Measurements from ENCODE around the gene GPRC5B.

DNA sequence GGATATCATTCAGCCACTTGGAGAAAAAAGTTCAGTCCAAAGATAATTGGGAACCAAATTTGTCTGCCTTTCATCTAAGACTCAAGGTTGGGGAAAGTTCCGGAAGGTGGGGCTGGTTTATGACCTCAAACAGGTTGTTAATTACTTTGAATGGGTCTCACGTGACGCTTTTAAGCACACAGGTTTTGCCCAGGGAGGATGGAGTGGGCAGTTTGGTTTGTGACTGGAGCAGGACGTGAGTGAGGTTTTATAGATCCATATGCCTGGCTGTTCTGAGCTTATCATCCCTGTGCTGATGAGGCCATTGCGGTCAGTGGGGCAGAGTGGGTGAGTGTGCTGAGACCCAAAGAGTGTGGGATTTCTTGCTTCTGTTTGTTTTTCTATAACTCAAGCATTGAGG is 38.7 kb upstream of the GPRC5B start:
- no peak for TF ChIP-seq POLR2A (IDR thresholded peaks at IDR 0.05; ENCODE audit: low read length)
- no peak for TF ChIP-seq GATA1 (IDR thresholded peaks at IDR 0.05; ENCODE audit: low read depth, low read length)
